H1 (cell line): Measurements from ENCODE around the gene COL19A1. TPM values are rescaled to one million over a fixed set of nuclear protein-coding genes. Genes with fewer than 3 reads are reported as not detected.
"Not testable (repeated sequence)": the region's sequence is repeated elsewhere in the genome, so short reads cannot be mapped to it uniquely, and the experiment has no call there.

ENCODE experiments used
- CTCF ChIA-PET: fragments of 300-600 bp; sonication (Branson Sonifier 250); formaldehyde crosslinking; loops from one replicate; lab custom pipeline; 2021; ENCODE audit not compliant: partially characterized antibody; lab: Charles Lee
- POLR2A ChIA-PET: fragments of 300-600 bp; sonication (Branson Sonifier 250); formaldehyde crosslinking; loops from one replicate; lab custom pipeline; 2021; ENCODE audit warnings: inconsistent platforms; ENCODE audit not compliant: partially characterized antibody; lab: Charles Lee
- DNase-seq, 2 experiments: peaks; one replicate each; pipeline versions ENCODE4 v3.0.0 to v3.0.0-alpha.2; 2010 to 2022; ENCODE audit warnings: low spot score in 2 of 2, low read depth in 1 of 2, mixed read lengths in 1 of 2
- FAIRE-seq: peaks from 2 replicates; lab custom pipeline; 2011; peaks lifted over from hg19 to GRCh38; lab: Jason Lieb, UNC
- H2AFZ ChIP-seq: 2 replicates; pipeline ENCODE4 v1.8.1; 2012; ENCODE audit warnings: low read length, inconsistent platforms
- H2AK5ac ChIP-seq: 2 replicates; pipeline ENCODE4 v1.6.1; 2013; ENCODE audit warnings: low read depth, low read length
- H2BK120ac ChIP-seq: replicated peaks from 2 replicates; pipeline ENCODE3; 2013; ENCODE audit warnings: low read depth, low read length, inconsistent platforms
- H2BK12ac ChIP-seq: 2 replicates; pipeline ENCODE4 v1.6.1; 2013; ENCODE audit warnings: low read depth, low read length
- H2BK15ac ChIP-seq: 2 replicates; pipeline ENCODE4 v1.6.1; 2013; ENCODE audit warnings: low read length
- H2BK20ac ChIP-seq: 2 replicates; pipeline ENCODE4 v1.6.1; 2013; ENCODE audit warnings: low read length
- H2BK5ac ChIP-seq: 2 replicates; pipeline ENCODE4 v1.6.1; 2013; ENCODE audit warnings: low read depth, low read length
- H3K14ac ChIP-seq: 2 replicates; pipeline ENCODE4 v1.6.1; 2013; ENCODE audit warnings: inconsistent platforms; ENCODE audit not compliant: insufficient read length
- H3K18ac ChIP-seq: 2 replicates; pipeline ENCODE4 v1.6.1; 2013; ENCODE audit warnings: low read length; ENCODE audit errors: extremely low read depth
- H3K23ac ChIP-seq: 2 replicates; pipeline ENCODE4 v1.6.1; 2013; ENCODE audit warnings: inconsistent platforms; ENCODE audit not compliant: insufficient read length
- H3K23me2 ChIP-seq: 2 replicates; pipeline ENCODE4 v1.6.1; 2013; ENCODE audit warnings: low read depth, low read length
- H3K27ac ChIP-seq: 2 replicates; pipeline ENCODE4 v1.6.1; 2011; ENCODE audit warnings: low read depth, low read length, inconsistent platforms
- H3K27me3 ChIP-seq, 4 experiments: replicated peaks in 1 of 4; 1 replicate in 1 of 4; 2 replicates in 3 of 4; pipeline versions ENCODE4 v1.6.1 to v1.8.1; 2011 to 2013; ENCODE audit warnings: low read length in 3 of 4, mild to moderate bottlenecking in 3 of 4, inconsistent platforms in 2 of 4, mixed read lengths in 2 of 4, moderate library complexity in 1 of 4; ENCODE audit not compliant: control insufficient read depth in 3 of 4, insufficient read depth in 3 of 4; ENCODE audit errors: extremely low read depth in 1 of 4
- H3K36me3 ChIP-seq, 4 experiments: 2 replicates each; pipeline versions ENCODE4 v1.6.1 to v1.8.1; 2011 to 2013; ENCODE audit warnings: mild to moderate bottlenecking in 4 of 4, low read length in 3 of 4, moderate library complexity in 2 of 4, control low read depth in 1 of 4, inconsistent platforms in 1 of 4; ENCODE audit not compliant: insufficient read depth in 4 of 4, control insufficient read depth in 2 of 4
- H3K4ac ChIP-seq: replicated peaks from 2 replicates; pipeline ENCODE3; 2013; ENCODE audit warnings: low read length, low read depth, mixed read lengths, inconsistent platforms; ENCODE audit not compliant: insufficient read length
- H3K4me1 ChIP-seq, 4 experiments: replicated peaks in 1 of 4; 1 replicate in 1 of 4; 2 replicates in 3 of 4; pipeline versions ENCODE4 v1.6.1 to v1.8.1; 2011 to 2013; ENCODE audit warnings: low read length in 3 of 4, inconsistent platforms in 2 of 4, mixed read lengths in 1 of 4; ENCODE audit not compliant: insufficient read depth in 4 of 4, control insufficient read depth in 3 of 4
- H3K4me2 ChIP-seq, 2 experiments: 2 replicates each; pipeline versions ENCODE4 v1.6.1 to v1.8.1; 2011 to 2013; ENCODE audit warnings: low read depth in 2 of 2, low read length in 2 of 2, control low read depth in 1 of 2, inconsistent platforms in 1 of 2, mild to moderate bottlenecking in 1 of 2; ENCODE audit not compliant: insufficient read depth in 1 of 2
- H3K4me3 ChIP-seq, 4 experiments: fragments of 200-600, 300-600 bp in 1 of 4; sonication (generic), shearing (Covaris generic), sonication (Bioruptor Twin) in 1 of 4; 2 replicates each; pipeline versions ENCODE4 v1.5.1 to v1.8.1; 2011 to 2016; ENCODE audit warnings: low read length in 4 of 4, low read depth in 3 of 4, control low read depth in 2 of 4, inconsistent platforms in 2 of 4, mild to moderate bottlenecking in 2 of 4, mixed read lengths in 1 of 4, moderate library complexity in 1 of 4; ENCODE audit not compliant: insufficient read depth in 2 of 4; ENCODE audit errors: extremely low read depth in 1 of 4
- H3K56ac ChIP-seq: replicated peaks from 2 replicates; pipeline ENCODE3; 2013; ENCODE audit warnings: low read depth, mild to moderate bottlenecking, mixed read lengths, low read length, inconsistent platforms; ENCODE audit not compliant: insufficient read length
- H3K79me1 ChIP-seq: 2 replicates; pipeline ENCODE4 v1.6.1; 2013; ENCODE audit warnings: low read depth, low read length, control low read depth
- H3K79me2 ChIP-seq, 2 experiments: 2 replicates each; pipeline versions ENCODE4 v1.6.1 to v1.8.1; 2012 to 2013; ENCODE audit warnings: low read length in 2 of 2, mild to moderate bottlenecking in 2 of 2, inconsistent platforms in 1 of 2; ENCODE audit not compliant: insufficient read depth in 2 of 2, control insufficient read depth in 1 of 2
- H3K9ac ChIP-seq, 4 experiments: replicated peaks in 1 of 4; 1 replicate in 1 of 4; 2 replicates in 3 of 4; pipeline versions ENCODE4 v1.6.1 to v1.8.1; 2011 to 2013; ENCODE audit warnings: low read depth in 3 of 4, low read length in 3 of 4, control low read depth in 2 of 4, mild to moderate bottlenecking in 2 of 4, moderate library complexity in 2 of 4, inconsistent platforms in 1 of 4; ENCODE audit errors: extremely low read depth in 1 of 4
- H3K9me3 ChIP-seq, 2 experiments: 2 replicates each; pipeline versions ENCODE4 v1.6.1 to v1.8.1; 2012 to 2013; ENCODE audit warnings: mild to moderate bottlenecking in 2 of 2, moderate library complexity in 2 of 2, control low read depth in 1 of 2, inconsistent platforms in 1 of 2, low read depth in 1 of 2, low read length in 1 of 2, mixed read lengths in 1 of 2; ENCODE audit not compliant: insufficient read depth in 2 of 2
- H4K20me1 ChIP-seq, 2 experiments: replicated peaks in 1 of 2; 2 replicates each; pipeline versions ENCODE3 to v1.8.1; 2011 to 2013; ENCODE audit warnings: inconsistent platforms in 2 of 2, low read length in 2 of 2, mild to moderate bottlenecking in 1 of 2; ENCODE audit not compliant: insufficient read depth in 2 of 2, control insufficient read depth in 1 of 2
- H4K5ac ChIP-seq: 2 replicates; pipeline ENCODE4 v1.6.1; 2013; ENCODE audit warnings: low read length, low read depth, mixed read lengths, inconsistent platforms; ENCODE audit not compliant: insufficient read length
- H4K8ac ChIP-seq: 2 replicates; pipeline ENCODE4 v1.8.0; 2013; ENCODE audit warnings: mild to moderate bottlenecking, moderate library complexity, low read length, inconsistent platforms; ENCODE audit not compliant: insufficient read depth; ENCODE audit errors: extremely low read depth
- H4K91ac ChIP-seq: replicated peaks from 2 replicates; pipeline ENCODE3; 2013; ENCODE audit warnings: low read length, mixed read lengths, inconsistent platforms; ENCODE audit not compliant: insufficient read length
- WGBS, 2 experiments: shearing (Covaris generic) in 1 of 2; methylation state at CpG; one replicate each; pipeline versions ENCODE4 v1.1.6 to v1.1.7; 2013 to 2015; ENCODE audit warnings: low lambda C conversion rate in 2 of 2, mixed read lengths in 2 of 2, inconsistent platforms in 1 of 2, low coverage in 1 of 2, missing lambda C conversion rate in 1 of 2; ENCODE audit not compliant: insufficient replicate concordance in 2 of 2, insufficient coverage in 1 of 2, insufficient read length in 1 of 2; ENCODE audit errors: extremely low coverage in 1 of 2, missing lambda C conversion rate in 1 of 2; 5-methylcytosine and 5-hydroxymethylcytosine counted together
- polyA plus RNA-seq, 7 experiments: library from polyadenylated mRNA; depleted of rRNA in 3 of 7; stranded (reverse) in 5 of 7; unstranded in 2 of 7; fragments of >200 nt in 5 of 7; fragments of 200-250 nt in 2 of 7; gene quantifications; 1 replicate in 5 of 7; 2 replicates in 1 of 7; 4 replicates in 1 of 7; pipeline versions ENCODE4 v1.2.1 to v1.2.3, GENCODE V29; 2011 to 2013; ENCODE audit warnings: missing spikeins in 2 of 7, mixed read lengths in 2 of 7
- total RNA-seq: library from RNA; stranded (reverse); fragmentation: NEBNext Ultra II Directional; extraction: Animal tissue kit (Norgen Biotek cat#: 25700); gene quantifications from 2 replicates; pipeline ENCODE4 v1.2.1, GENCODE V29; 2021

Gene COL19A1
- total and polyA plus RNA-seq, 2 of the 8 experiments (the other 6 are each of a cell fraction or from before 2014, with no cell fraction given), result not detected

- H4K91ac ChIP-seq, H3K79me1 ChIP-seq, H3K9me3 ChIP-seq, H3K27ac ChIP-seq, H3K23ac ChIP-seq, H3K9ac ChIP-seq, H3K4me2 ChIP-seq, H3K4ac ChIP-seq, H4K5ac ChIP-seq, FAIRE-seq, H3K79me2 ChIP-seq, H4K8ac ChIP-seq, POLR2A ChIA-PET, H2AK5ac ChIP-seq, H2AFZ ChIP-seq, H2BK15ac ChIP-seq, H3K27me3 ChIP-seq, H3K23me2 ChIP-seq, DNase-seq, H3K36me3 ChIP-seq, H3K14ac ChIP-seq, H2BK5ac ChIP-seq, H2BK120ac ChIP-seq, H3K4me1 ChIP-seq, H3K18ac ChIP-seq, H3K56ac ChIP-seq, H4K20me1 ChIP-seq, H2BK12ac ChIP-seq, H2BK20ac ChIP-seq, H3K4me3 ChIP-seq: not testable (repeated sequence)
- CTCF ChIA-PET, result interaction anchor here (1.5 kb wide), 2 partner anchors 13 to 27 kb away, joined by 4 read pairs; partner anchors contain the start of gene COL19A1
- WGBS, 2 experiments, result 85% methylated on average over 1 of the region's 1 CpG; no CpG with 5 or more reads in 1 of the 2 experiments
These were observed 26.2 kb downstream of the COL19A1 start for GRCh38 chr6:69892561-69892960.

- H3K79me1 ChIP-seq, H2AK5ac ChIP-seq, H3K9me3 ChIP-seq, H3K56ac ChIP-seq, H2BK12ac ChIP-seq, H3K27me3 ChIP-seq, H3K4me1 ChIP-seq, H3K27ac ChIP-seq, H2BK15ac ChIP-seq, H3K14ac ChIP-seq, H4K20me1 ChIP-seq, H3K4me3 ChIP-seq, H4K91ac ChIP-seq, H3K4me2 ChIP-seq, POLR2A ChIA-PET, H4K8ac ChIP-seq, H3K18ac ChIP-seq, H2AFZ ChIP-seq, DNase-seq, H2BK5ac ChIP-seq, H3K23me2 ChIP-seq, H3K23ac ChIP-seq, H2BK120ac ChIP-seq, H2BK20ac ChIP-seq, H3K79me2 ChIP-seq, FAIRE-seq, H3K4ac ChIP-seq, H3K9ac ChIP-seq, H3K36me3 ChIP-seq, H4K5ac ChIP-seq: not testable (repeated sequence)
- CTCF ChIA-PET, result interaction anchor here (1.2 to 2.8 kb wide), 3 partner anchors 12 to 210 kb away, joined by 3 to 10 read pairs (median 4); no protein-coding TSS in a partner anchor
These were observed 26.9 kb downstream of the COL19A1 start for GRCh38 chr6:69893266-69893665.
